NCI-H1105 (cell line): ENCODE measurements around the gene PDSS2.
"Not testable (repeated sequence)": the region's sequence is repeated elsewhere in the genome, so short reads cannot be mapped to it uniquely, and the experiment has no call there.

Experiments used
- DNase-seq: peaks from one replicate; lab custom pipeline; 2025; lab: John Stamatoyannopoulos, UW

PDSS2 gene

GRCh38 chr6:107475360-107475759 lies 16.0 kb upstream of the PDSS2 start:
- not testable (repeated sequence) for DNase-seq

- DNase-seq, result no peak
Measured at GRCh38 chr6:107473660-107474059, 14.3 kb upstream of the PDSS2 start.

GRCh38 chr6:107470364-107470763 lies 11.0 kb upstream of the PDSS2 start:
- no peak for DNase-seq

- no peak for DNase-seq
Measured at GRCh38 chr6:107466062-107466461, 6.7 kb upstream of the PDSS2 start.

GRCh38 chr6:107460083-107460631 lies 793 bp upstream of the PDSS2 start:
- DNase-seq, result no peak

GRCh38 chr6:107458672-107459282 lies 587 bp downstream of the PDSS2 start:
- peak; percentile 44 for DNase-seq

- DNase-seq, result no peak
Measured at GRCh38 chr6:107448776-107449175, 10.6 kb downstream of the PDSS2 start.

- DNase-seq, result no peak
Measured at GRCh38 chr6:107447663-107448216, 11.6 kb downstream of the PDSS2 start.

- DNase-seq, result no peak
Measured at GRCh38 chr6:107444277-107444676, 15.1 kb downstream of the PDSS2 start.

- DNase-seq, result no peak
Measured at GRCh38 chr6:107443608-107444267, 15.6 kb downstream of the PDSS2 start.

- DNase-seq, result no peak
Measured at GRCh38 chr6:107442938-107443607, 16.3 kb downstream of the PDSS2 start.

GRCh38 chr6:107441682-107442081 lies 17.7 kb downstream of the PDSS2 start:
- DNase-seq, result no peak

GRCh38 chr6:107440936-107441335 lies 18.4 kb downstream of the PDSS2 start:
- no peak for DNase-seq

GRCh38 chr6:107439406-107439805 lies 20.0 kb downstream of the PDSS2 start:
- DNase-seq, result no peak

GRCh38 chr6:107437691-107438090 lies 21.7 kb downstream of the PDSS2 start:
- no peak for DNase-seq

GRCh38 chr6:107436881-107437280 lies 22.5 kb downstream of the PDSS2 start:
- DNase-seq, result no peak

GRCh38 chr6:107435798-107436197 lies 23.6 kb downstream of the PDSS2 start:
- DNase-seq, result no peak

GRCh38 chr6:107434812-107435211 lies 24.6 kb downstream of the PDSS2 start:
- DNase-seq, result no peak

GRCh38 chr6:107425951-107426350 lies 33.4 kb downstream of the PDSS2 start:
- DNase-seq, result not testable (repeated sequence)

- no peak for DNase-seq
Measured at GRCh38 chr6:107423474-107423990, 35.8 kb downstream of the PDSS2 start.

GRCh38 chr6:107421696-107422256 lies 37.6 kb downstream of the PDSS2 start:
- no peak for DNase-seq

- DNase-seq, result no peak
Measured at GRCh38 chr6:107419733-107420132, 39.6 kb downstream of the PDSS2 start.
